NT2/D1 (cell line): ENCODE data around the gene NR0B2.
"Not testable (repeated sequence)": the region's sequence is repeated elsewhere in the genome, so short reads cannot be mapped to it uniquely, and the experiment has no call there.

Experiments
- DNase-seq: peaks from one replicate; pipeline ENCODE4 v3.0.0-alpha.2; 2011; ENCODE audit warnings: low read depth, low spot score
- H3K27me3 ChIP-seq: 2 replicates; pipeline ENCODE4 v1.6.0; 2011; ENCODE audit warnings: mild to moderate bottlenecking; ENCODE audit not compliant: insufficient read length, insufficient read depth
- H3K36me3 ChIP-seq: 2 replicates; pipeline ENCODE4 v1.6.1; 2011; ENCODE audit warnings: mild to moderate bottlenecking, low read length, mixed read lengths; ENCODE audit not compliant: insufficient read depth, insufficient read length
- H3K4me1 ChIP-seq: 2 replicates; pipeline ENCODE4 v1.5.1; 2011; ENCODE audit not compliant: insufficient read depth, insufficient read length
- H3K4me3 ChIP-seq: 2 replicates; pipeline ENCODE4 v1.5.1; 2011; ENCODE audit warnings: low read depth; ENCODE audit not compliant: insufficient read length
- H3K9ac ChIP-seq: 2 replicates; pipeline ENCODE4 v1.6.0; 2011; ENCODE audit warnings: low read depth; ENCODE audit not compliant: insufficient read length
- H3K9me3 ChIP-seq: 2 replicates; pipeline ENCODE4 v1.5.1; 2011; ENCODE audit warnings: mild to moderate bottlenecking, low read length; ENCODE audit not compliant: insufficient read depth
- SUZ12 ChIP-seq: IDR thresholded peaks from 2 replicates; pipeline ENCODE4 v1.6.1; 2011; ENCODE audit not compliant: insufficient read length, insufficient read depth; ENCODE audit errors: extremely low read depth
- YY1 ChIP-seq: IDR thresholded peaks from 2 replicates; pipeline ENCODE4 v1.6.1; 2011; ENCODE audit not compliant: insufficient read length, insufficient read depth
- ZNF274 ChIP-seq: IDR thresholded peaks from 2 replicates; pipeline ENCODE4 v1.6.1; 2011; ENCODE audit warnings: mild to moderate bottlenecking, low read depth, low read length

The NR0B2 gene

GRCh38 chr1:26953374-26953773 is 39.6 kb upstream of the NR0B2 start:
- Histone ChIP-seq H3K9me3 (no peaks in the 10 kb centered on the region), H3K27me3 (peaks cover under 1% of the 10 kb centered on the region), H3K4me3 (no peak overlapping the region), H3K4me1 (no peaks in the 10 kb centered on the region), H3K36me3 (peaks cover 7% of the 10 kb centered on the region), H3K9ac (no peak overlapping the region)
- TF ChIP-seq ZNF274 (no peak), YY1 (no peak), SUZ12 (no peak)
- no peak for DNase-seq

GRCh38 chr1:26951821-26952497 is 38.2 kb upstream of the NR0B2 start:
- peaks cover 17% of the 10 kb centered on the region for H3K36me3 ChIP-seq
- H3K4me3 ChIP-seq: no peak overlapping the region
- DNase-seq: no peak
- no peak overlapping the region for H3K9ac ChIP-seq
- no peak for TF ChIP-seq YY1
- H3K4me1 ChIP-seq: no peaks in the 10 kb centered on the region
- H3K27me3 ChIP-seq: no peaks in the 10 kb centered on the region
- H3K9me3 ChIP-seq: no peaks in the 10 kb centered on the region

- Histone ChIP-seq H3K36me3 (peaks cover 25% of the 10 kb centered on the region), H3K9ac (no peak overlapping the region), H3K4me1 (no peaks in the 10 kb centered on the region), H3K27me3 (no peaks in the 10 kb centered on the region), H3K4me3 (no peak overlapping the region), H3K9me3 (no peaks in the 10 kb centered on the region)
- DNase-seq: no peak
- TF ChIP-seq SUZ12: no peak
- no peak for TF ChIP-seq YY1
- no peak for TF ChIP-seq ZNF274
These were observed 37.4 kb upstream of the NR0B2 start for GRCh38 chr1:26951216-26951615.

GRCh38 chr1:26950602-26951001 is 36.8 kb upstream of the NR0B2 start:
- Histone ChIP-seq H3K4me3 (no peak overlapping the region), H3K27me3 (no peaks in the 10 kb centered on the region), H3K9me3 (no peaks in the 10 kb centered on the region), H3K36me3 (peaks cover 31% of the 10 kb centered on the region), H3K4me1 (no peaks in the 10 kb centered on the region), H3K9ac (no peak overlapping the region)
- DNase-seq: no peak
- TF ChIP-seq ZNF274 (no peak), YY1 (no peak), SUZ12 (no peak)

- H3K36me3 ChIP-seq: peaks cover 37% of the 10 kb centered on the region
- TF ChIP-seq ZNF274: no peak
- no peak for TF ChIP-seq SUZ12
- no peak for TF ChIP-seq YY1
- DNase-seq: no peak
- no peak overlapping the region for H3K4me3 ChIP-seq
- no peaks in the 10 kb centered on the region for H3K4me1 ChIP-seq
- no peak overlapping the region for H3K9ac ChIP-seq
- H3K27me3 ChIP-seq: no peaks in the 10 kb centered on the region
- H3K9me3 ChIP-seq: no peaks in the 10 kb centered on the region
These were observed 36.1 kb upstream of the NR0B2 start for GRCh38 chr1:26949926-26950319.

- no peaks in the 10 kb centered on the region for H3K4me1 ChIP-seq
- no peak overlapping the region for H3K4me3 ChIP-seq
- H3K36me3 ChIP-seq: peaks cover 43% of the 10 kb centered on the region
- H3K9ac ChIP-seq: no peak overlapping the region
- no peaks in the 10 kb centered on the region for H3K27me3 ChIP-seq
- DNase-seq: no peak
- TF ChIP-seq YY1 (no peak), SUZ12 (no peak)
- no peaks in the 10 kb centered on the region for H3K9me3 ChIP-seq
These were observed 35.6 kb upstream of the NR0B2 start for GRCh38 chr1:26949266-26949925.

- not testable (repeated sequence) for H3K4me3 ChIP-seq, H3K4me1 ChIP-seq, H3K27me3 ChIP-seq, DNase-seq, H3K9ac ChIP-seq, H3K9me3 ChIP-seq
- peaks cover 50% of the 10 kb centered on the region for H3K36me3 ChIP-seq
These were observed 34.9 kb upstream of the NR0B2 start for GRCh38 chr1:26948725-26949057.

- H3K27me3 ChIP-seq: no peaks in the 10 kb centered on the region
- H3K9me3 ChIP-seq: no peaks in the 10 kb centered on the region
- TF ChIP-seq SUZ12 (no peak), ZNF274 (no peak), YY1 (no peak)
- no peak overlapping the region for H3K4me3 ChIP-seq
- peaks cover 2% of the 10 kb centered on the region for H3K4me1 ChIP-seq
- no peak overlapping the region for H3K9ac ChIP-seq
- H3K36me3 ChIP-seq: peaks cover 70% of the 10 kb centered on the region
- no peak for DNase-seq
These were observed 32.5 kb upstream of the NR0B2 start for GRCh38 chr1:26946270-26946669.
